Anterior cingulate cortex (tissue), 58 donors: ENCODE data around the gene ZNF524.
"Not testable (repeated sequence)": the region's sequence is repeated elsewhere in the genome, so short reads cannot be mapped to it uniquely, and the experiment has no call there.

ENCODE experiments used
- DNase-seq, 58 donors: peaks; one replicate each; lab custom pipeline; 2025; lab: John Stamatoyannopoulos, UW

ZNF524 gene

DNA sequence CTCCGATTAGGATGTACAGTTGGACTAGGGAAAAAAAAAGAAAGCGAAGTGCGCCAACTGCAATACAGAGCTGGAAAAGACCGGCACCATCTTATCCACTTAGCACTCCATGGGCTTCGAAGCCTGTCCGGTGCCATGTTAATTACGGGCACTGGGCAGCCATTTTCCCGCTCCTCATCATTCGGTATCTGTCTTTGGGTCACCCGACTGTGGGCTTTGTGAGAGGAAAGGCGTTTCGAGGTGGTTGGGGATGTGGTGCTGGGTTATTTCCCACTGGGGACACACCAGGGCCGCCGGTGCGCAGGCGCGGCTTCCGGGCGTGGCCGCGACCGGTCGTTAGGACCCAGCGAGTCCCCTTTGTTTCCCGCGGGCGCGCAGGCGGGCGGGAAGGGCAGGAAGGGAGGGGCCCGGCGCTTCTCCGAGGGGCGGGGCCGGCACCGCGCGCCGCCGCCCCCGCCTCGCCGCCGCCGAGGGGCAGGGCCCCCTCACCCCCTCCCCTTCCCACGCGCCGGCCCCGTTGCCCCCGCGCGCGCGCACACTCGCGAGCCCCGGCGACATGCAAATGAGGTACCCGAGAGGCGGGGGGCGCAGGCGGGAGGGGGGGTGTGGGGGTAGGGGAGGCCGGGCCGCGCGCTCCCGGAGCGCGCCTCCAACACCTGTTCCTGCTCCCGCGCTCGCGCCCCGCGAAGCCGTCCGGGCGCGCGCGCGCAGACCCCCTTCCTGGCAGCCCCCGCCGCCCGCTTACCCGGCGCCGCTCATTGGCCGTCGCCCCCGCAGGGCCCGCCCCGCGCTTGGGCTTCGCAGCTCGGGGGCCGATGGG lies at the start of gene ZNF524:
TSS of gene ZNF524 (plus strand) at position 447 of the 820 bp plus-strand sequence. CDS start 1,825 bp downstream, outside the sequence.
- peak; percentile 76 to 99 (median 93) for DNase-seq

- DNase-seq = no peak
These were observed 49.8 kb upstream of the ZNF524 start for GRCh38 chr19:55550321-55550650.

- DNase-seq = no peak
These were observed 47.9 kb upstream of the ZNF524 start for GRCh38 chr19:55552206-55552605.

GRCh38 chr19:55552620-55553019 lies 47.5 kb upstream of the ZNF524 start:
- DNase-seq = no peak

GRCh38 chr19:55553217-55554182 lies 46.6 kb upstream of the ZNF524 start:
- no peak for DNase-seq

- no peak for DNase-seq
These were observed 45.8 kb upstream of the ZNF524 start for GRCh38 chr19:55554302-55554701.

GRCh38 chr19:55554741-55555152 lies 45.3 kb upstream of the ZNF524 start:
- DNase-seq = no peak

DNA sequence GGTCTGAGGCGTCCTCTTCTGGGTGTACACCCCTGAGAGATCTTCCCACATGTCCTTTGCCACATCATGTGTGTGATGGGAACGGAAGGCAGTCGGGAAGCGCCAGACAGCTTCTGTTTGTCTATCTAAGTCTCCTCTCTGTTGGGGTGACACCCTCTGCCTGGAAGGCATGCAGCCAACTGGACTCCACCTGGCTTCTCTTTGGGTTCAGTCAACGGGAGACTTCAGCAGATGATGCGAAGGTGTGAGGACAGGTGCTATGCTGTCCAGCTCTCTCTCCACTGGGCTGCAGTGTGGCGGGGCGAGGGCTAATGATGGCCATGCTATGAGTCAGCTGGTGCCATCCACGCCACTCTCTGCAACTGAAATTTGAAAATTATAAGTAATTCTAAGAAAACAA lies 40.4 kb upstream of the ZNF524 start:
- DNase-seq = no peak

GRCh38 chr19:55563261-55563690 lies 36.8 kb upstream of the ZNF524 start:
- peak in 1 of 58 donors; percentile 9 for DNase-seq

- no peak for DNase-seq
These were observed 33.3 kb upstream of the ZNF524 start for GRCh38 chr19:55566823-55567222.

DNA sequence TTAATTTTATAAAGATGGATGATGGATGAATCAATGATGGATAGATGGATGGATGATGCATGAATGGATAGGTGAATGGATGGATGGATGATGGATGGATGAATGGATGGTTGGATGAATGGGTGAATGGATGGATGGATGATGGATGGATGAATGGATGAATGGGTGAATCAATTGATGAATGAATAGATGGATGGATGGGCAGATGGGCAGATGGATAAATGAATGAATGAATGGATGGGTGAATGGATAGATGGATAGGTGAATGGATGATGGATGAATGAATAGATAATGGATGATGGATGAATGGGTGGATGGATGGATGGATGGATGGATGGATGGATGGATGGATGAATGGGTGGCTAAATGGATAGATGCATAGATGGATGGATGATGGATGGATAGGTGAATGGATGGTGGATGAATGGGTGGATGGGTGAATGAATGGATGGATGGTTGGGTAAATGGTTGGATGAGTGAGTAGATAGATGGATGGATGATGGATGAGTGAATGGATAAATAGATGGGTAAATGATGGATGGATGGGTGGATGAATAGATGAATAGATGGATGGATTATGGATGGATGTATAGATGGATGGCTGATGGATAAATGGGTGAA lies 32.3 kb upstream of the ZNF524 start:
- no peak for DNase-seq

- not testable (repeated sequence) for DNase-seq
These were observed 30.6 kb upstream of the ZNF524 start for GRCh38 chr19:55569477-55569876.

DNA sequence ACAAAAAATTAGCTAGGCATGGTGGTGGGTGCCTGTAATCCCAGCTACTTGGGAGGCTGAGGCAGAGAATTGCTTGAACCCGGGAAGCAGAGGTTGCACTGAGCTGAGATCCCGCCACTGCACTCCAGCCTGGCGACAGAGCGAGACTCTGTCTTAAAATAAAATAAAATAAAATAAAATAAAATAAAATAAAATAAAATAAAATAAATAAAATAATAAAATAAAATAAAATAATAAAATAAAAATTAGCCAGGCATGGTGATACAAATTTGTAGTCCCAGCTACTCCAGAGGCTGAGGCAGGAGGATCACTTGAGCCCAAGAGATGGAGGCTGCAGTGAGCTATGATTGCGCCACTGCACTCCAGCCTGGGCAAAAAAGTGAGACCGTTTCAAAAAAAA lies 26.2 kb upstream of the ZNF524 start:
- not testable (repeated sequence) for DNase-seq

DNA sequence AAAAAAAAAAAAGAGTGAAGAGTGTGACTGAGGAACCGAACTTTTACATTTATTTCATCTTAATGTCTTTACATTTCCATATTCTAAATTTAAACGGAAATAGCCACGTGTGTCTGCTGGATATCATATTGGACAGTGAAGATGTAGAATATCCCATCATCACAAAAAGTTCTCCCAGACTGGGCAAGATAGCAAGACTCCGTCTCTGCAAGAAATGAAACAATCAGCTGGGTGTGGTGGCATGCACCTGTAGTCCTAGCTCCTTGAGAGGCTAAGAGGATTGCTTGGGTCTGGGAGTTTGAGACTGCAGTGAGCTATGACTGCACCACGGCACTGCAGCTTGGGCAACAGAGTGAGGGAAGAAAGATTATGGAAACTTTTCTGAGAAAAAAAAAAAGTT lies 23.3 kb upstream of the ZNF524 start:
- no peak for DNase-seq

DNA sequence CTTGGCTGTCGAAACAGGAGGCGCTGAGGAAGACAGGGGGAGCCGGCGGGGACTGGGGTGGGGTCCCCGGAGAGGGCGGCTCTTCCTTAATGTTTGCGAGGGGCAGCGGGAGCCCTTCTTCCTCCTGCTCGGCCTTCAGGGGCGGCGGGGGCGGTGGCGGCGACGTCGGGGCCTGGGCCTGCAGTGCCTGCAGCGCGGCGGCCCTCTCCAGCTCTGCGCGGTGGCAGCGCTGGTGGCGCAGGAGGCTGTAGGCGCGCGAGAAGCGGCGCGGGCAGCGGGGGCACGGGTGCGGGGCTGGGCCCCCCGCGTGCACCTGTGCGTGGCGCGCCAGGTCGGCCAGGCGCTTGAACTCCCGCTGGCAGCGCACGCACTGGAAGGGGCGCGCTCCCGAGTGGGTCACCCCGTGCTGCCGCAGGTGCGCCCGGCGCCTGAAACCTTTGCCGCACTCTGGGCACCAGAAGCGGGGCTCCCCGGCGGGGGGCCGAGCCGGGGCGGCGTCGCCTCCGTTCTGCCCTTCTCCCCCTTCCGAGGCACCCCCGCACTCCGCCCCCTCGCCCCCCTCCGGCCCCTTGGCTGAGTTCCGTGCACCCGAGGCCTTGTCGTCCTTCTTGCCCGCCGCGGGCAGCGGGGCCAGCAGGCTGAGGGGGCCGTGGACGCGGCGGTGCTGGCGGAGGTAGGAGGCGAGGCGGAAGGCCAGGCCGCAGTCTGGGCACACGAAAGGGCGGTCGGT lies 21.9 kb upstream of the ZNF524 start:
- no peak for DNase-seq

- DNase-seq = no peak
These were observed 21.0 kb upstream of the ZNF524 start for GRCh38 chr19:55578761-55579747.

GRCh38 chr19:55579766-55580621 lies 20.1 kb upstream of the ZNF524 start:
- peak in 9 of 58 donors; percentile 11 to 51 (median 38) for DNase-seq

GRCh38 chr19:55580628-55581144 lies 19.4 kb upstream of the ZNF524 start, which contains the start of gene ZNF579:
Gene ZNF579 (minus strand): TSS chr19:55580848. CDS start chr19:55579639, 1,209 bp downstream.
- DNase-seq = peak; percentile 19 to 94 (median 84)
